ENCODE data around the gene TMC6.

DNA sequence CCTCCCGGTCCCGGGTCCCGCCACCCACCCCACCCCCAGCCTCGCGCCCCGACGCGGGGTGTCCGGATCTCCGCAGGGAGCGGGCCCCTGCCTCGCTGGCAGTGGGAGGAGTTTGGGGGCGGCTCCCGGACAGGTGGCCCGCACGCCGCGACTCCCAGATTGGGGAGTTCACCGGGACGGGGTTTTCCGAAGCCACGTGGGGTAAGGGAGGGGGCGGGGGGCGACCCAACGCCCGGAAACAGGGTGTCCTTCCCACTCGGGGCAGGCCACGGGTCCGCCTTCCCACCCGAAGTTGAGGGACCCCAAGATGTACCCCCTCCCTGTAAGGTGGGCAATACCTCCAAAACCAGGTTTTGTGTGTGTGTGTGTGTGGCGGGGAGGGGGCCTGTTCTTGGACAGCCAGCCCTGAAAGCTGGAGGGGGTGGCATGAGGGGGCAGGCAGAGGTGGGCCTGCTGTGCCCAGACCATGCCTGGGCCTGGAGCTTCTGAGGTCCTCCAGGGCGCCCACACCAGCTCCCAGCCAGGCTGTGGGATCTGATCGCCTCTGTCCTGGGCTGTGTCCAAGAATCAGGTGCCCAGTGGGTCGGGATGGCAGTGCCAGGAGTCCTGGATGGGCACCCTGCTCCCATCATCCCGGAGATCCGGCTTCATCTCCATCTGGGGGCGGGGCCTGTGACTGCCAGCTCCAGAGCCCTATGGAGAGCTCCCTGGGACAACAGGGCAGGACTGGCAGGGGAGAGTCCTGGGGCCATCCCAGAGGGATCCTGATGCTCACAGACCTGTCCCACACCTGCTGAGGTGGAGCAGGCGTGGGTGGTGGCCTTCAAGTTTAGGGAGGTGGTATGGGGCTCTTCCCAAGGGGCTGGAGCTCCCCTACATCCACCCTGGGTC is 40.6 kb upstream of the TMC6 start:
- TF ChIP-seq, protein P1, sequence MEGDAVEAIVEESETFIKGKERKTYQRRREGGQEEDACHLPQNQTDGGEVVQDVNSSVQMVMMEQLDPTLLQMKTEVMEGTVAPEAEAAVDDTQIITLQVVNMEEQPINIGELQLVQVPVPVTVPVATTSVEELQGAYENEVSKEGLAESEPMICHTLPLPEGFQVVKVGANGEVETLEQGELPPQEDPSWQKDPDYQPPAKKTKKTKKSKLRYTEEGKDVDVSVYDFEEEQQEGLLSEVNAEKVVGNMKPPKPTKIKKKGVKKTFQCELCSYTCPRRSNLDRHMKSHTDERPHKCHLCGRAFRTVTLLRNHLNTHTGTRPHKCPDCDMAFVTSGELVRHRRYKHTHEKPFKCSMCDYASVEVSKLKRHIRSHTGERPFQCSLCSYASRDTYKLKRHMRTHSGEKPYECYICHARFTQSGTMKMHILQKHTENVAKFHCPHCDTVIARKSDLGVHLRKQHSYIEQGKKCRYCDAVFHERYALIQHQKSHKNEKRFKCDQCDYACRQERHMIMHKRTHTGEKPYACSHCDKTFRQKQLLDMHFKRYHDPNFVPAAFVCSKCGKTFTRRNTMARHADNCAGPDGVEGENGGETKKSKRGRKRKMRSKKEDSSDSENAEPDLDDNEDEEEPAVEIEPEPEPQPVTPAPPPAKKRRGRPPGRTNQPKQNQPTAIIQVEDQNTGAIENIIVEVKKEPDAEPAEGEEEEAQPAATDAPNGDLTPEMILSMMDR (IDR thresholded peaks at IDR 0.05; ENCODE audit: low read depth, low read length, poor library complexity, severe bottlenecking), result no peak
- TF ChIP-seq EZH2phosphoT487 (IDR thresholded peaks at IDR 0.05; ENCODE audit: borderline replicate concordance, low read length), result no peak
